Smooth muscle cell (in vitro differentiated cells): Measurements from ENCODE around the gene KCNG3. TPM values are rescaled to one million over a fixed set of nuclear protein-coding genes. Genes with fewer than 3 reads are reported as not detected.

Experiments used
- DNase-seq: peaks from one replicate; lab custom pipeline; 2025; ENCODE audit not compliant: unreplicated experiment; lab: John Stamatoyannopoulos, UW
- H2AFZ ChIP-seq: fragments of 200-600 bp; sonication (generic); 2 replicates; pipeline ENCODE4 v1.6.0; 2016; ENCODE audit warnings: antibody characterized with exemption, low read depth, mild to moderate bottlenecking
- H3F3A ChIP-seq: fragments of 200-600 bp; sonication (generic); 2 replicates; pipeline ENCODE4 v1.6.0; 2017; ENCODE audit warnings: antibody characterized with exemption, low read depth
- H3K27ac ChIP-seq: fragments of 200-600 bp; sonication (generic); 2 replicates; pipeline ENCODE4 v1.5.1; 2016; ENCODE audit warnings: low read depth, mild to moderate bottlenecking
- H3K27me3 ChIP-seq: fragments of 200-600 bp; sonication (generic); 2 replicates; pipeline ENCODE4 v1.6.1; 2016; ENCODE audit warnings: low read depth, mild to moderate bottlenecking
- H3K36me3 ChIP-seq: fragments of 200-600 bp; sonication (generic); 2 replicates; pipeline ENCODE4 v1.5.1; 2016; ENCODE audit warnings: low read depth
- H3K4me1 ChIP-seq: fragments of 200-600 bp; sonication (generic); 2 replicates; pipeline ENCODE4 v1.5.1; 2016; ENCODE audit warnings: low read depth
- H3K4me2 ChIP-seq: fragments of 200-600 bp; sonication (generic); 2 replicates; pipeline ENCODE4 v1.6.0; 2016; ENCODE audit warnings: mild to moderate bottlenecking
- H3K4me3 ChIP-seq: fragments of 200-600 bp; sonication (generic); 2 replicates; pipeline ENCODE4 v1.5.1; 2016; ENCODE audit warnings: mild to moderate bottlenecking
- H3K79me2 ChIP-seq: fragments of 200-600 bp; sonication (generic); 2 replicates; pipeline ENCODE4 v1.6.0; 2016; ENCODE audit warnings: low read depth, mild to moderate bottlenecking
- H3K9ac ChIP-seq: fragments of 200-600 bp; sonication (generic); 2 replicates; pipeline ENCODE4 v1.6.0; 2016; ENCODE audit warnings: low read depth
- H3K9me3 ChIP-seq: fragments of 200-600 bp; sonication (generic); replicated peaks from 2 replicates; pipeline ENCODE4 v1.5.1; 2016; ENCODE audit warnings: low read depth
- H4K20me1 ChIP-seq: fragments of 200-600 bp; sonication (generic); 2 replicates; pipeline ENCODE4 v1.6.0; 2016; ENCODE audit warnings: low read depth
- WGBS: methylation state at CpG from one replicate; pipeline ENCODE4 v1.1.7; 2016; ENCODE audit warnings: low lambda C conversion rate; 5-methylcytosine and 5-hydroxymethylcytosine counted together
- polyA plus RNA-seq: library from polyadenylated mRNA; unstranded; fragments of >200 nt; fragmentation: Nextera tagmentation; extraction: Ambion mirVana; gene quantifications from 2 replicates; pipeline ENCODE4 v1.2.1, GENCODE V29; 2016
- total RNA-seq: library from RNA; depleted of rRNA; stranded (reverse); fragments of >200 nt; gene quantifications from 2 replicates; pipeline ENCODE4 v1.2.3, GENCODE V29; 2014
- TF ChIP-seq, protein P1 (sequence below): fragments of 200-600 bp; sonication (generic); IDR thresholded peaks from 2 replicates; pipeline ENCODE4 v1.5.1; 2017; ENCODE audit warnings: borderline replicate concordance, mild to moderate bottlenecking, antibody characterized with exemption; ENCODE audit not compliant: insufficient read depth, poor library complexity, severe bottlenecking

KCNG3 gene
- total and polyA plus RNA-seq, 2 experiments from 2014 or later = not detected

GRCh38 chr2:42449163-42450087 lies 44.4 kb downstream of the KCNG3 start:
- no peaks in the 10 kb centered on the region for H3K27me3 ChIP-seq
- no peak overlapping the region for H3K4me2 ChIP-seq
- no peaks in the 10 kb centered on the region for H3K79me2 ChIP-seq
- H3K9ac ChIP-seq = no peak overlapping the region
- no peak overlapping the region for H2AFZ ChIP-seq
- H3K36me3 ChIP-seq = no peaks in the 10 kb centered on the region
- no peaks in the 10 kb centered on the region for H3F3A ChIP-seq
- WGBS = 92% methylated on average over 8 of the region's 8 CpGs
- no peak overlapping the region for H3K4me3 ChIP-seq
- H3K9me3 ChIP-seq = no peaks in the 10 kb centered on the region
- no peak for DNase-seq
- TF ChIP-seq, protein P1, sequence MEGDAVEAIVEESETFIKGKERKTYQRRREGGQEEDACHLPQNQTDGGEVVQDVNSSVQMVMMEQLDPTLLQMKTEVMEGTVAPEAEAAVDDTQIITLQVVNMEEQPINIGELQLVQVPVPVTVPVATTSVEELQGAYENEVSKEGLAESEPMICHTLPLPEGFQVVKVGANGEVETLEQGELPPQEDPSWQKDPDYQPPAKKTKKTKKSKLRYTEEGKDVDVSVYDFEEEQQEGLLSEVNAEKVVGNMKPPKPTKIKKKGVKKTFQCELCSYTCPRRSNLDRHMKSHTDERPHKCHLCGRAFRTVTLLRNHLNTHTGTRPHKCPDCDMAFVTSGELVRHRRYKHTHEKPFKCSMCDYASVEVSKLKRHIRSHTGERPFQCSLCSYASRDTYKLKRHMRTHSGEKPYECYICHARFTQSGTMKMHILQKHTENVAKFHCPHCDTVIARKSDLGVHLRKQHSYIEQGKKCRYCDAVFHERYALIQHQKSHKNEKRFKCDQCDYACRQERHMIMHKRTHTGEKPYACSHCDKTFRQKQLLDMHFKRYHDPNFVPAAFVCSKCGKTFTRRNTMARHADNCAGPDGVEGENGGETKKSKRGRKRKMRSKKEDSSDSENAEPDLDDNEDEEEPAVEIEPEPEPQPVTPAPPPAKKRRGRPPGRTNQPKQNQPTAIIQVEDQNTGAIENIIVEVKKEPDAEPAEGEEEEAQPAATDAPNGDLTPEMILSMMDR = no peak
- no peaks in the 10 kb centered on the region for H3K4me1 ChIP-seq
- H4K20me1 ChIP-seq = no peaks in the 10 kb centered on the region
- no peak overlapping the region for H3K27ac ChIP-seq

DNA sequence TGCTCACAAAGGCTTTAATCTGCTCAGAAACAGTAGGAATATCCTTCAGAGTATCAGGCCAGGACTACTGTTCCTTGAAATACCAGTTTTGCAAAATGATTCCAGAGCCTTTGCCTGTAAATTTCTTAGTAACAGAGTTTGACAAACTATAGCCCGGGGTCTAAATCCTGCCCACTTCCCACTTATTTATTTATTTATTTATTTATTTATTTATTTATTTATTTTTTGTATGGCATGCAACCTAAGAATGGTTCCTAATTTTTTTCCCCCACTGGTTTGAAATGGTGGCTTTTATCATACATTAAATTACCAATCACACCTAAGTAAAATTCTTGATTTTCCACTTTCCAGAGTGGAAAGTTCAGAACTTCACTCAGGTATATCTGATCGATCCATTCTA lies 45.6 kb downstream of the KCNG3 start:
- no peak overlapping the region for H3K27ac ChIP-seq

GRCh38 chr2:42446503-42447271 lies 47.1 kb downstream of the KCNG3 start:
- no peak overlapping the region for H3K27ac ChIP-seq
- no peaks in the 10 kb centered on the region for H3K9me3 ChIP-seq
- no peaks in the 10 kb centered on the region for H3K36me3 ChIP-seq
- DNase-seq = no peak
- TF ChIP-seq, protein P1 = no peak
- no peaks in the 10 kb centered on the region for H3K27me3 ChIP-seq
- H3K9ac ChIP-seq = no peak overlapping the region
- no peak overlapping the region for H3K4me2 ChIP-seq
- no peak overlapping the region for H3K4me3 ChIP-seq
- no peaks in the 10 kb centered on the region for H3F3A ChIP-seq
- H4K20me1 ChIP-seq = no peaks in the 10 kb centered on the region
- no peaks in the 10 kb centered on the region for H3K4me1 ChIP-seq
- H2AFZ ChIP-seq = no peak overlapping the region
- no peaks in the 10 kb centered on the region for H3K79me2 ChIP-seq

More for the DNA sequence above, 45.6 kb downstream of the KCNG3 start:
- Histone ChIP-seq H3K9ac (no peak overlapping the region), H3K4me1 (no peaks in the 10 kb centered on the region), H3K79me2 (no peaks in the 10 kb centered on the region), H3F3A (no peaks in the 10 kb centered on the region), H3K4me3 (no peak overlapping the region), H3K36me3 (no peaks in the 10 kb centered on the region), H4K20me1 (no peaks in the 10 kb centered on the region), H3K4me2 (no peak overlapping the region), H3K27me3 (no peaks in the 10 kb centered on the region), H2AFZ (no peak overlapping the region), H3K9me3 (no peaks in the 10 kb centered on the region)
- no peak for DNase-seq
- TF ChIP-seq, protein P1 = no peak
- 90% methylated on average over 2 of the region's 2 CpGs for WGBS
